ENCODE measurements around the gene RTP3.
"Not testable (repeated sequence)": the region's sequence is repeated elsewhere in the genome, so short reads cannot be mapped to it uniquely, and the experiment has no call there.

The RTP3 gene

DNA sequence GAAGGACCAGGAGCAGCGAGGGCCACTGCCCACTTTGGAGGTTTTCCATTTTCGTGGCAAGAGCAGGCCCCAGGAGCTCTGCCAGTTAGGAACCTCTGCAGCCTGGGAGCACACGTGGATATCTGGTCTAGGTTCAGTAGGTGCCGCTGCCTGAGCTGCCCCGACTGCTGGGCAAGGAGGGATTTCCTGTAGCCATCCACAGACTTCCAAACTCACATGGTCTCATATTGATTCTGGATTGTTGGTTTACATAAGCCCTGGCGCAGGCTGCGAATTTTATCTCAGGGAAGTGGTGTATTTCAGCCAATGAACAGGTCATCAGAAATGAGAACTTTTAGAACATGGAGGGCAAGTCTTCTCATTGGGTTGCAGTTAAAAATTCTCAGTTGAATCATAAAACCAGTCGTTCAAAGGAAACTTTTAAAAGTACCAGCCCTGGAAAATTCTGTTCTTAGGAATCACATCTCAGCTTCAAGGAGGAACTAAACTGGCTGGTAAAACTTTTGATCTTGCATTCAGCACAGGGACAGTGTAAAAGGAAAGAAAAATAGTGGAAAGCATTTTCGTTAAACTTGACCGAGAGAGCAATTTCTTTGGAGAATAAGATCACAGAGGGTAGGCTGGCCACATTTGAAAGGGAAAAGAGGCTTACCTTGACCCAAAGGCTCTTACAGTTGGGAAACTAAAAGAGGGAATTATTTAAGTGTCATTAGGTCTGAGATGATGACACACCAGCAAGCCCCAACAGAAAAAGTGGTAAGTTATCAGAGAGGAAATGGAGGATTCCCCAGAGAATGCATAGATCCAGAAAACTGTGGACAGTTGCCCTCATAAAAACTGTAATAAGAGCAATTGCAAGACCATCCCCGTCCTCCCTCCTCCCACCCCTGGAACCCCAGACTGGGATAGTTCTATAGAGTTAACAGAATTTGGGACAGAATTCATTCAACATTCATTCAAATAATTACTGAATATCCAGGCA is 6.4 kb upstream of the RTP3 start:
- DNase-seq: no peak

DNA sequence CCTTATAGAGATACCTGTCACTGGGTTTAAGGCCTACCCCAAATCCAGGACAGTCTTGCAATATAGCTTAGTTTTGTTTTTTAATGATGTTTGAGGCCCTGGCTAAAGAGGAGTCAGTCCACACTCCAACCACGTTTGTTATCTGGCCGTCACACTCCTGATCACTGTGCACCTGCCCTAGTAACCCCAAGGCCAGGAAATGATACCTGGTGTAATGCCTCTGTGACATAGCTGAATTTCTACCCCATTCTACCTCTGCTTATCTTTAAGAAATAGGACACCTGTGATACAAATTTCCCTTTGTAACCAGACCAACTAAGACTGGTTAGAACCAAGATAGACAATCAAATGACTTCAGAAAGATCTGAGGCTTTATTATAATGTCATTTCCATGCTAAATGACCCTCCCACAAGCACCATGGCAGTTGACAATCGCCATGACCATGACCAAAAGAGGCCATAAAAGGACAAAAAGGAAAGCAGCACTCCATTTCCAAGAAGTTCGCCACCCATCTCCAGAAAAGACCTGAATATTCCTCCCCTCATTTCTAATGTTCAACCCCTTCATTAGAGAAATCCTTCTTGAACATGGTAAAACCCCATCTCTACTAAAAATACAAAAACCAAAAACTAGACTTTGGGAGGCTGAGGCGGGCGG is 4.8 kb upstream of the RTP3 start:
- DNase-seq: no peak

DNA sequence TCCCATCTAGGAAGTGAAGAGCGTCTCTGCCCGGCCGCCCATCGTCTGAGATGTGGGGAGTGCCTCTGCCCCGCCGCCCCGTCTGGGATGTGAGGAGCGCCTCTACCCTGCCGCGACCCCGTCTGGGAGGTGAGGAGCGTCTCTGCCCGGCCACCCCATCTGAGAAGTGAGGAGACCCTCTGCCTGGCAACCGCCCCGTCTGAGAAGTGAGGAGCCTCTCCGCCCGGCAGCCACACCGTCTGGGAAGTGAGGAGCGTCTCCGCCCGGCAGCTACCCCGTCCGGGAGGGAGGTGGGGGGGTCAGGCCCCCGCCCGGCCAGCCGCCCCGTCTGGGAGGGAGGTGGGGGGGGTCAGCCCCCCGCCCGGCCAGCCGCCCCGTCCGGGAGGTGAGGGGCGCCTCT is 3.3 kb upstream of the RTP3 start:
- not testable (repeated sequence) for DNase-seq

DNA sequence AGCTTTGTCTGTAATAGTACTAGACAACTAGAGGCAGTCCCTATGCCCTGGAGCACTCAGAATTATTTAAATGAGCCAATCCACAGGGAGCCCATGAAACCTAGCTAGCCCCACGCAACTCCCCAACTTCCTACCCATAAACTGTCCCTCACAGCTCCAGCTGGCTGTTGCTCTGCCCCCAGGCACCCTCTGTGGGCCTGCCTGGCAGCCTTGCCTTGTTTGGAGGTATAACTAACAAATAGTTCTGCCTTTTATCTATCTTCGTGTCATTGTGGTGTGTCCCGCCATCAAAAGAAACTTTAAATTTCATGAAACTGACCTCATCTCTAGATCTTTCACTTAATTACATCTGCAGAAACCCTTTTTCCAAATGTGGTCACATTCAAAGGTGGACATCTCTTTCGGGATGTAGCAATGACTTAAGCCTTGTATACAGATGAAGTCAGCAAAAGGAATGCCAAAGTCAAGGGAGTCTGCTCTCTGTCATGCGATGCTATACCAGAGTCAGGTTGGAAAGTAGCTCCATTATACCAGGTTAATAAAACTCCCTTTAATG is 1.8 kb upstream of the RTP3 start:
- DNase-seq: no peak

DNA sequence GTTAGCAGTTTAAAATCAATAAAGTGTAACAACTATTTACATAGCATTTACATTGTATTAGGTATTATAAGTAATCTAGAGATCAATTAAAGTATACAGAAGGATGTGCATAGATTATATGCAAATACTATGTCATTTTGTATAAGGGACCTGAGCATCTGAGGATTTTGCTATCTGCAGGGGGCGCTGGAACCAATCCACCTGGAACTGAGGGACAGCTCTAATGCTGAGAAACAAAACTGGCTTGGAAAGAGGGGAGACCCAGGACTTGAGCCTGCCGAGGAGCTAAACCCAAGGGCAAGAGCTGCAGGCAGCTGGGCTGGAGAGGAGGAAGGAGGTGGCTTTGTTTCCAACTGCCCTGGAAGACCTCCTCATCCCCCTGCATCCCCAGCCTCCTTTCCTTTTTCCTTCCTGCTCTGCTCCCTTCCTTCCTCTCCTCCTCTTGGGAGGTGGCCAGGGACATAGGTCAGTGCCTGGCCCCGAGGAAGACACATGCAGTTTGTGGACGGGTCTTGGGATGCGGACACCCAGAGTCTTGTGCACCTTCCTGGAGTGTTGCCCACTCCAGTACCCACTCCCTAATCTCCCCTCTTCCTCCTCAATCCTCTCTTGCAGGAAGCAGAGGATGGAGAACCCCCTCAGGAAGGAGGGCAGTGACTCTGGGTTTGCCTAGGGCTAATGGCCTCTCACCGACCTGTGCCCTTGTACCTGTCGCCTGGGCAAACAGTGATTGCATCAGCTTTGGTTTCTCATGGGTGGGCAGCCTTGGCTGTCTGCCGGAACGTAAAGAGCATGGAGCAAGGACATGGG is 825 bp upstream of the RTP3 start:
- peak in 1 of 2 donors; percentile 40 for DNase-seq

DNA sequence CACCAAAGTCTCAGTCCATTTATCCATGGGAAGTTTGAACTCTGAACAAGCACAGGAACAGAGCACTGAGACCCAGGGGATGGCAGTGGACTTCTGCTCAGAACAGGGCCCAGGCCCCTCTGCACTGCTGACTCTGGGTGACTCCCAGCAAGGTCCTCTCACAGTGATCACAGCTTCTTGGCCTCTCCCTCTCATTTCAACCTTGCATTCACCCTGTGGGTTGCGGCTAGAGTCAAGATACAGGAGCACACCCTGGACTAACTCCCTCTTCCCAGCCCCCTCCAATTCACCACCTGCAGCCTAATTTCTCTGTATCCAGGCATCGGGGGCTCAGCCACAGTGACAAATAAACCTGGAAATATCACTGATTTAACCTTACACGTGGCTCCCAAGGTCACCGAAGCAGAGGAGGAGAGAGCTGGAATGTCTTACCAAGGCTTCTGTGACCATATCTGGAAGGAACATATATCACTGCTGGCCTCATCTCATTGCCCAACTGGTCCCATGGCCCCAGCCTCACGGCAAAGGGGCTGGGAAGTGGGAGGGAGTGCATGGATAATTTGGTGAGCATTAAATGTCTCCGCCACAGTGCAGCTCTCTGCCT is 1.2 kb downstream of the RTP3 start:
- DNase-seq: no peak

DNA sequence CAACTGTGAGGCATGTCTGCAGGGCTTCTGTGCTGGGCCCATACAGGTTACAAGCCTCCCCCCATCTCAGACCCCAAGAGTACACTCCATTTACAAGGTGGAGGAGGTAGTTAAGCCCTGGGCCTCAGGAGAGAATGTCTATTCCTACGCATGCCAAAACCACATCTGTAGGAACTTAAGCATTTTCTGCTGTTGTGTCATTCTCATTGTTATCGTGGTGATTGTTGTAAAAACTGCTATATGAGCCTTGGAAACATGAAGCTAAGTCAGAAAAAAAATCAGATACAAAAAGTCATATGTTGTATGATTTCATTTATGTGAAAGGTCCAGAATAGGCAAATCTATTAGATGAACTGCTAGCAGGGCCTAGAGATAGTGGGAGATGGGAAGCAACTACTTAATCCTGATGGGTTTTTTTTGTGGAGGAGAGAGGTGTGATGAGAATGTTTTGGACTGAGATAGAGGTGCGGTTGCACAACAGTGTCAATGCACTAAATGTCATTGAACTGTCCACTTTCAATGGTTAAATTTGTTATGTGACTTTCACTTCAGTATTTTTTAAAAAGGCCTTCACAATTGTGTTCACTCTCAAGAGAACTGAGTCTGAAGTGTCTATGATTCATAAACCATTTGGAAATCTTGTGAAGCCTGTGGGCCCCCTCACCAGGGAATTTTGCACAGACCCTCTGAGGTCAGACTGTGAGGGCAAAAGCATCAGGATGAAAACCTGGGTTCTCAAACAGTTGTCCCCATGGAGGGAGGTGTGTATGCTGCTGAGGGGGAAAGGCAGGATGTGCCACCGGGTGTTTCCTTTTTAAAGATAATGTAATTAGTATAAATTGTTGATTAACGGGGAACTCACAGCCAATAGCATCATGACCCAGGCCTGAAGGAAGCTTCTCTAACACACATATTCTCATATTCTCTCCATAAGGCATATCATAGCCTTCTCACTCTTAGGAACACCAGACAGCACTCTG is 3.2 kb downstream of the RTP3 start:
- no peak for DNase-seq

DNA sequence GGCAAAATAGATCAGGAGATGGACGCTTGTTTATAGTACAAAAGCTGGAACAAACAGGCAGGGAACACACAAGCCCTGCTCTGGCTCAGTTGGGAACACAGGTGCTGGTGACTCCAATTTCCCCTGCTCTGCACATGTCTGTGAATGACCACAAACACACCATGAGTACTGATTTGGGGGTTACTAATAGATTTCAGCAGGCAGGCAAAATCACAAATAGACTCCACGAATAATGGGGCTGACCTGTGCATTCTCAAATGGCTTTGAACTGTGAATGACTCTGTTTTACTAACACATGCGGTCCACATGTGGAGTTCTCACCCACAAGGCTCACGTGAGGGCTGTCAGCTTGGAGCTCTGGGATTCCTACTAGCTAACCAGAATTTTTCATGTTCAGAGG is 3.9 kb downstream of the RTP3 start:
- DNase-seq: no peak

DNA sequence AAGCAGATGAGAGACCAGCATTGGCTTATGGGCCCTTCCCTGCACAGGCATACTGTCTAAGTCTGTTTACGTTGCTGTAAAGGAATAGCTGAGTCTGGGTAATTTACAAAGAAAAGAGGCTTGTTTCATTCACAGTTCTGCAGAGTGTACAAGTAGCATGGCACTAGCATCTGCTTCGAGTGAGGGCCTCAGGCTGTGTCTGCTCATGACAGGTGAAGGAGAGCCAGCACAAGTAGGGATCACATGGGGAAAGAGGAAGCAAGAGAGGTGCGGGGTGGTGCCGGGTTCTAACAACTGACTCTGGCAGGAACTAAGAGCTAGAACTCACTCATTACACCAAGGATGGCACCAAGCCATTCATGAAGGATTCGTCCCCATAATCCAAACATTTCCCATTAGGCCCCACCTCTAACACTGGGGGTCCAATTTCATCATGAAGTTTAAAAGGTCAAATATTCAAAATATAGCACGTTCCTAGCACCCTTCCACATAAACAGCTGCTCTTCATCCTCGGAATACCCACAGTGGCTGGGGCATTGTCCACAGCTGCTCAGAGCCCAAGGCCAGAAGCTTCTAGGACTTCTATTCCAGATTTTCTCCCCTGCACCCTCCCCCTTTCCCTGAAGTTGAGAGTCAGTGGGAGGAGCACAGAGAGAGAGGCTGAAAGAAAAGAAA is 5.6 kb downstream of the RTP3 start:
- no peak for DNase-seq

DNA sequence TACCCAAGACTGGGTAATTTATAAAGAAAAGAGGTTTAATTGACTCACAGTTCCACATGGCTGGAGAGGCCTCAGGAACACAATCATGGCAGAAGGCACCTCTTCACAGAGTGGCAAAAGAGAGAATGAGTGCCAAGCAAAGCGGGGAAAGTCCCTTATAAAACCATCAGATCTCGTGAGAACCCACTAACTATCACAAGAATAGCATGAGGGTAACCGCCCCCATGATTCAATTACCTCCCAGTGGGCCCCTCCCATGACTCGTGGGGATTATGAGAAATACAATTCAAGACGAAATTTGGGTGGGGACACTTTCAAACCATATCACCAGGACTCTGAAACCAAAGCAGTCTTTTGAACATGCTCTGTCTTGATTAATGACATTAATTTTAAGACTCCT is 7.0 kb downstream of the RTP3 start:
- DNase-seq: peak; percentile 7 to 38

DNA sequence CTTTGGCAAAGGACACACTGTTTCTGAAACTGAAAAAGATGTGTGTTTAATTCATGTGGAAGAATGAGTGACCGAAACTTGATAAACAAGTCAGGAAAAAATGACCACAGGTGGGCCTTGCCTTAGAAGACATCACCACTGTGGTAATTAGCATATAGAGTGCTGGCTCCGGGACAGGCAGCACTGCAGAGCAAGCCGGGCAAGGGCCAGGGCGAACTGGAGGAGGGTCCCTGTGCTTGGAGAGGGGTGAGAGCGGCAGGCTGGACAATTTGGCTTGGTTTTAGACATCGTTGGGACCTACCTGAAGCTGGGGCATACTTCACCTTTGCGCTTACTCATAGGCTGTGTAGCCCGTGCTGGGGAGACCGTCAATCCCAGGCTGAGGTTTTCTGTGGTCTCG is 8.2 kb downstream of the RTP3 start:
- no peak for DNase-seq

DNA sequence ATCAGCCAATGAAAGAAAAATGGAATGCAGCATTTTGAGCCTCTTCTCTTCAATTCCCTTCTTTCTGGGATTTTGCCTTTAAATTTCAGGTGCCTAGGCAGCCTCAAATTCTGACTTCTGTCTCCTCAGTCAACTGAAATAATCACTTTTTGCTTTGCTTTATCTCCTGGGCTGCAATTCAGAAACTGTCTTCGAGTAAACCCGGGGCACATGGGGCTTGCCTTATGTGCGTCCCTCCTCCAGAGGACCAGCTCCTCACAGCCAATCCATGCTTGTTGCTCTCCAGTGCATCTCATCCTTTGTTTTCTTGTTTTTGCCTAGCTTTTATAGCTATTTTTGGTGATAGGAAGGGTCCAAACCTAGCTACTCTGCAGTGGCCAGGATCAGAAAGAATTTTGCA is 8.8 kb downstream of the RTP3 start:
- no peak for DNase-seq

DNA sequence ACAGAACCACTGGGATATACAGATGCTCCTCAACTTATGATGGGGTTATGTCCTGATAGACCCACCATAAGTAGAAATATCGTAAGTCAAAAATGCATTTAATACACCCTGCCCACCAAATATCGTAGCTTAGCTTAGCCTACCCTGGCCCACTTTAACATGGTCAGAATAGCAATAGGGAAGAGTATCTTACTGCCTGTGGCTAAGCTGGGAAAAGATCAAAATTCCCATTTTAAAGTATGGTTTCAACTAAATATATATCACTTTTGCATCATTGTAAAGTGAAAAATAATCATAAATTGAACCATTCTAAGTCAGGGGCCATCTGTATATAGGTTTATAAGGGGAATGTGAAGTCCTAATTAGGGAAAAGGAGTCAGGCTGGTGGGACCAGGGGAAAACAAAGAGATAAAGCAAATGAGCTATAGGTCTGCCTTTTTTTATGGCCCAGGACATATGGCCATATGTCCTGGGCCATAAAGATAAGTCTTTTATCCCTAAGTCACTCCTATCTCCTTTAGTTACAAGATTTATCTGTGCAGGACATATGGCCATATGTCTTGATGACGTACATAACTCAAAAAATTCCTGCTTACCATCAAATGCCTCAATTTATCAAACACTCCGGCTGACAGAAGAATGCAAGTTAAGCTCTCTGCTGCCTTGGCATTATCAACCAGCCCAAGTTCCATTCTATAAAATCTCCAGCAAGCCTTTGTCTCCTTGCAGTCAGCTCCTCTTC is 11.2 kb downstream of the RTP3 start:
- no peak for DNase-seq

DNA sequence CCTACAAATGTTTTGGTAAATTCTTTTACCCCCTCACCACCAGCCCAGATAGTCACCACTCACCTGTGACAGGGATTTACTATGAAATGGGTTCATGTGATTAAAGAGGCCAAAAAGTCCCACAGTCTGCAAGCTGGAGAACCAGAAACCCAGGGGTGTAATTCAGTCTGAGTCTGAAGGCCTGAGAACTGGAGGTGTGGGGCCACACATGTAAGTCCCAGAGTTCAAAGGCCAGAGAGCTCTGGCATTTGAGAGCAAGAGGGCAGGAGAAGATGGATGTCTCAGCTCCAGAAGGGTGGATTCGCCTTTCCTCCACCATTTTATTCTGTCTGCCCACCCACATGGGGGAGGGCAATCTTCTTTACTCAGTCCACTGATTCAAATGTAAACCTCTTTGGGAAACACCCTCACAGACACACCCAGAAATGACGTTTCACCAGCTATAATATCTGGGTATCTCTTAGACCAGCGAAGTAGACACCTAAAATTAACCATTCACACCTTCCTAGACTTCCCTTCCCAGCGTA is 11.9 kb downstream of the RTP3 start:
- no peak for DNase-seq

DNA sequence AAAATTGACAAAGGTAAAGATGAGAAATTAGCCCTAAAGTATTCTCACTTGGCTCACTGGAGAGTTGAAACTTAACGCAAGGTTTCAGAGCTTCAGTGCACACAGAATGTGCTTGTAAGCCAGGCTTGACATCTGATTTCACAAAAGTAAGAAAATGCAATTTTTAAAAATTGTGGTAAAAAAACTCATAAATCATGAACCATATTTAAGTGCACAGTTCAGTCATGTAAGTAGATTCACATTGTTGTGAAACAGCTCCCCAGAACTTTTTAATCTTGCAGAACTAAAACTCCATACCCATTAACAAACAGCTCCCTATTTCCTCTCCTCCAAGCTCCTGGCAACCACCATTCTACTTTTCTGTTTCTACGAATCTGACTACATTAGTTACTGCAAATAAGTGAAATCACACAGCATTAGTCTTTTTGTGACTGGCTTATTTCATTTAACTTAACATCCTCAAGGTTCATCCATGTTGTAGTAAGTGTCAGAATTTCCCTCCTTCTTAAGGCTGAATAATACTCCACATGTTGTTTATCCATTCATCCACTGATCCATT is 14.5 kb downstream of the RTP3 start:
- no peak for DNase-seq

DNA sequence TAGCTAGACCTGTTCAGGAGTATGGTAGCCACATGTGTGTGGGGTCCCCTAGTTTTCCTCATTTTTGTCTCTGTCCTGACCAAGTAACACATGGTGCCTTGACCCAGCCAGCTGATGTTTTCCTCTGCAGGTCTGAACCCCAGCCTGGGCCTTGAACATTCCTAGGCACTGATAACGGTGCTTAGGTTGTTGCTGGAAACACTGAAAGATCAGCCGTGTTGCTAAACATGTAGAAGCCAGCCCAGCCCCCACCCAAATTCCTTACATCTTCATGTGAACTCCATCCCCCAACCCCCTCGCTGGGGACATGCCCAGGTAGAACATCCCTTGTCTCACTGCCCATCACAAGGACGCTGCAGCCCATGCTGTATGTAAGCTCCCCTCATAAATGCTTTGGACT is 18.7 kb downstream of the RTP3 start:
- no peak for DNase-seq

DNA sequence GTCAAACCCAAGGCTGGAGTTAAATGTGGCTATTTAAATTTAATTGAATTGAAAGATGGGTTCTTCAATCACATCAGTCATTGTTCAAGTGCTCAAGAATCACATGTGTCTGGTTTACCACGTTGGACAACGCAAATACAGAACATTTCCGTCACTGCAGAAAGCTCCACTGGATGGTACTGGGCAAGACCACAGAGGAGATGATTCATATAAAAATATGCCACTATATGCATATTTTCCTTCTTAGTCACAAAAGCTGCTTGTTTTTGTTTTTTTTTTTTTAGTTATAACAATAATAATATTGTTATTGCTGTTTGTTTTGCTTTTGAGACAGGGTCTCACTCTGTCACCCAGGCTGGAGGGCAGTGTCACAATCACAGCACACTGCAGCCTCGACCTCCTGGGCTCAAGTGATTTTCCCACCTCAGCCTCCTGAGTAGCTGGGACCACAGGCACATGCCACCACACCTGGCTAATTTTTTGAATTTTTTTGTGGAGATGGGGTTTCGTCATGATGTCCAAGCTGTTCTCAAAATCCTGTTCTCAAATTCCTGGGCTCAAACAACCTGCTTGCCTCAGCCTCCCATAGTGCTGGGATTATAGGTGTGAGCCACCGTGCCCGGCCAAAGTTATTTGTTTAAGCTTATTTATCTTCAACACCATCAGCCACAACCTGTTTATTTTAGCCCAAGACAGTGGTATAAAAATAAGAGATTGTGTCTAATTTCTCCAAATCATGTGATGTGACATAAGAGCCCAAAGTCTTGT is 19.4 kb downstream of the RTP3 start:
- no peak for DNase-seq

DNA sequence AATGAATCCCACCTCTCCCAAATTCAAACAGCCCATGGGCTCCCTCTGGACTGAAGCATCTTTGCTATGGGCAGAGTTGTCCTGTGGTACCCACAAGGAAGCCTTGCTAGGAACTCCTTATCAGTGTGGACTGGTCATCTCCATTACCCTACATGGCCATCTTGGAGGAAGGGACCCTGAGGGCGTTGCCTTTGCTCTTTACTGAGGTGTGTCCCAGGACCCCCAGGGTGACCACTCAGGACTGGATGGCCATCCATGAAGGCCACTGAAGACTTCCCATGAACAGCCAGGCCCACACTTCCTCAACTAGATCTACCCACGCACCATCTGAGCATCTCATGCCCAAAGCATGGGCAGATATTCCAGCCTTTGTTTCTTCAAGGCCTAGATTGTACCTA is 20.0 kb downstream of the RTP3 start:
- no peak for DNase-seq

DNA sequence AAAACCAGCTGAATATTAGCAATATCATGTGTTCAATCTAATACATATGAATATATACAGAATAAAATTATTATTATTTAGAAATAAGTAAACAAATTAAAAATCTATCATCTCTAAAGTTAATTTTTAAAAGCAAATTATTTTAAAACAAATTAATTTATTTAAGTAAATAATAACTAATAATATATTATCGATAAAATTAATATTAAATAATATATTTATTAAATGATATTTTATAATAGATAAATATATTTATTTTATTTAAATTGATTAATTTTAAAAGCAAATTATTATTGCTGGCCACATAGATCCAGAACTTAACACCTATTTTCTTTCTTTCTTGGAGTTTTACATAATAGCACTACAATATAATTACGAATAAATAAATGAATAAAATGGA is 22.2 kb downstream of the RTP3 start:
- no peak for DNase-seq

Data from inflammatory macrophage treated with lipopolysaccharide for 1 hour (primary cell).